ENCODE results near the gene NTRK1.

NTRK1 gene

DNA sequence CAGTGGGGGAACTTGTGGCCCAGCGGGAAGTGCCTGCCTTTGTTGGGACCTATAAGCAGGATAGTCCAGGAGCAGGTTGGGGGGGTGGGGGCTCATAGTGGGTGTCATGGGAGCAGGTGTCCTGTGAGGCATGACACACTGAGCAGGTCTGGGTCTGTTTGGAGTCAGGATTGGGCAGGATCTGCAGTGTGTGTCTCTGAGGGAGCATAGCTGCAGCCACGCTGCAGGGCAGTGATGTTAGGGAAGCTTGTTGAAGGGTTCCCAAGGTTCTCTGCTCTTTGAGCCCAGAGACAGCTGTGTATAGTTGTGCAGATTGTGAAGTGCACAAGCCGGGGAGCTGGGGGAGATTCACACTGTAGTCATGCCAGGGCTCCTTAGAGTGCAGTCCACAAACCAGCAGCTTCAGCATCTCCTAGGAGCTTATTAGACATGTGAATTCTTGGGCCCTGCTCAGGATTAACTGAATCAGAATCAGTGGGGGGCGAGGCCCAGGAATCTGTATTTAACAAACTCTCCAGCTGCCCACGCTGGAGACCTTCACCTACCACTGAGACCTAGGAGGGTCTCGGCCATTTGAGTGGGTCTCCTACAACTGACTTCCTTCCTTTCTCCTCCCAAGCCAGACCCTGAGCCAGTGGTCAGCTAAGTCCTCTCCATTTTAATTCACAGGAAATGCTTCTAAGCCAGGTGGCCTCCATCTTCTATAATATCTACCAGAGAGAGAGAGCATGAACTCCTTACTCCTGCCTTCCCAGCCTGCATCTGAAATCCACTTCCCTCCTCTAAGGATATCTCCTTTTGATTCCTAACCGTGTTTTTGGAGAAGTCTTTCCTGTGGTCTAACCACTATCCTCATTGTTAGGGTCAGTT, 12.8 kb upstream of the NTRK1 start:
- DNase-seq, result no peak
- TF ChIP-seq, protein P1, sequence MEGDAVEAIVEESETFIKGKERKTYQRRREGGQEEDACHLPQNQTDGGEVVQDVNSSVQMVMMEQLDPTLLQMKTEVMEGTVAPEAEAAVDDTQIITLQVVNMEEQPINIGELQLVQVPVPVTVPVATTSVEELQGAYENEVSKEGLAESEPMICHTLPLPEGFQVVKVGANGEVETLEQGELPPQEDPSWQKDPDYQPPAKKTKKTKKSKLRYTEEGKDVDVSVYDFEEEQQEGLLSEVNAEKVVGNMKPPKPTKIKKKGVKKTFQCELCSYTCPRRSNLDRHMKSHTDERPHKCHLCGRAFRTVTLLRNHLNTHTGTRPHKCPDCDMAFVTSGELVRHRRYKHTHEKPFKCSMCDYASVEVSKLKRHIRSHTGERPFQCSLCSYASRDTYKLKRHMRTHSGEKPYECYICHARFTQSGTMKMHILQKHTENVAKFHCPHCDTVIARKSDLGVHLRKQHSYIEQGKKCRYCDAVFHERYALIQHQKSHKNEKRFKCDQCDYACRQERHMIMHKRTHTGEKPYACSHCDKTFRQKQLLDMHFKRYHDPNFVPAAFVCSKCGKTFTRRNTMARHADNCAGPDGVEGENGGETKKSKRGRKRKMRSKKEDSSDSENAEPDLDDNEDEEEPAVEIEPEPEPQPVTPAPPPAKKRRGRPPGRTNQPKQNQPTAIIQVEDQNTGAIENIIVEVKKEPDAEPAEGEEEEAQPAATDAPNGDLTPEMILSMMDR (IDR thresholded peaks at IDR 0.05), result no peak
- H3K36me3 ChIP-seq, result no peaks in the 10 kb centered on the region
- H3K4me1 ChIP-seq, result peaks cover 0 to 24% (median 9%) of the 10 kb centered on the region in 4 donors
- no peaks in the 10 kb centered on the region for H3K9me3 ChIP-seq
- intact Hi-C loops (cut with DNase I; ENCODE audit: low total_unique reads), result no loop called here
- H3K4me3 ChIP-seq, result no peak overlapping the region
- peaks cover 0 to 87% of the 10 kb centered on the region in 2 donors for H3K27me3 ChIP-seq
- H3K27ac ChIP-seq, result no peak overlapping the region

DNA sequence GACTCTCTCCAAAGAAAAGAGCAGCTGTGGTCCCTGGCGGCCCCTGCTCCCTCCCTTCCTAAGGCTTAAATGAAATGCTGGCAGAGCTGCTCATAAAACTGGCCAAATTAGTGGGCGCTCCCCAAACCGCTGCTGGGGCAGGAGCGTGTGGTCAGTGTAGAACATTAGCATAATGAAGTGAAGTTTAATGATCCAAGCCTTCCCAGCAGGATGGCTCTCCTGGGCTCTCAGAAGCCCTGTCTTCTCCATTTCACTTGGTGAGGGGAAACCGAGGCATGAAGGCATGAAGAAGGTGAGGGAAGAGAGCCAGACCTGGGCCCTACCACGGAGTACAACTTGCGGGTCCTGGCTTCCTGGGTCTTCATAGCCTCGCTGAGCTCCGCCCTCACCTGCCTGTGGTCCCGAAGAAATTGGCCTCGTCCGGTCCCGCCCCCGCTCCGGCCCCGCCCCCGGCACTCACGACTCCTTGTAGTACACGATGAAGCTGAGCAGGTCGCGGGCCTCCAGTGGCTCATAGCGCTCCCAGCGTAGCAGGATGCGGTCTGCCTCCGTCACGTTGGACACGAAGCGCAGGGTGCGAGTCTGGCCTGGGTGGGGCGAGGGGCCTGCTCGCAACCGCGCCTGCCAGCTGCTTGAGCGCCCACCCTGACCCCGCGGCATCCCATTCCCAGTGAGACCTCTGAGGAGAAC, 12.1 kb upstream of the NTRK1 start:
- Histone ChIP-seq H3K36me3 (no peaks in the 10 kb centered on the region), H3K27ac (no peak overlapping the region), H3K4me3 (no peak overlapping the region), H3K27me3 (peaks cover 0 to 81% of the 10 kb centered on the region in 2 donors), H3K4me1 (peaks cover 0 to 24% (median 9%) of the 10 kb centered on the region in 4 donors), H3K9me3 (no peaks in the 10 kb centered on the region)
- TF ChIP-seq, protein P1 (IDR thresholded peaks at IDR 0.05), result no peak
- intact Hi-C loops (cut with DNase I; ENCODE audit: low total_unique reads), result no loop called here
- DNase-seq, result no peak

DNA sequence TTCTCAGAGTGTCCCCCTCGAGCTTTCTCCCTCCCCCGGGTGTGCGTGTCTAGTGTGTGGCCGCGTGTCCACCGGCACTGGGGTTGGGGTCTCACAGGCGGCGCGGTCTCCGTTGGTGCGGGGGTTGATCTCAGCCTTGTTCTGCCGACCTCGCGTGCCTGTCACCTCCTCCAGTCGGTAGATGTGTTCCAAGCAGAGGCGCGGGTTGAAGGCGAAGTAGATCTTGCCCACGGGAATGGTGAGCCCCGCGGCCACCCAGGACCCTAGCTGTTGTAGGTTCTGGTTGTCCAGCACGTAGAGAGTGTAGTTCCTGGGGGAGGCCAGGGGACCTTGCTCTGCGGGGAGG, 11.5 kb upstream of the NTRK1 start:
- H3K4me1 ChIP-seq, result peaks cover 0 to 24% (median 9%) of the 10 kb centered on the region in 4 donors
- H3K9me3 ChIP-seq, result no peaks in the 10 kb centered on the region
- H3K27ac ChIP-seq, result no peak overlapping the region
- TF ChIP-seq, protein P1 (IDR thresholded peaks at IDR 0.05), result no peak
- DNase-seq, result no peak
- no peak overlapping the region for H3K4me3 ChIP-seq
- H3K27me3 ChIP-seq, result peaks cover 0 to 81% of the 10 kb centered on the region in 2 donors
- H3K36me3 ChIP-seq, result no peaks in the 10 kb centered on the region
- intact Hi-C loops (cut with DNase I; ENCODE audit: low total_unique reads), result no loop called here

DNA sequence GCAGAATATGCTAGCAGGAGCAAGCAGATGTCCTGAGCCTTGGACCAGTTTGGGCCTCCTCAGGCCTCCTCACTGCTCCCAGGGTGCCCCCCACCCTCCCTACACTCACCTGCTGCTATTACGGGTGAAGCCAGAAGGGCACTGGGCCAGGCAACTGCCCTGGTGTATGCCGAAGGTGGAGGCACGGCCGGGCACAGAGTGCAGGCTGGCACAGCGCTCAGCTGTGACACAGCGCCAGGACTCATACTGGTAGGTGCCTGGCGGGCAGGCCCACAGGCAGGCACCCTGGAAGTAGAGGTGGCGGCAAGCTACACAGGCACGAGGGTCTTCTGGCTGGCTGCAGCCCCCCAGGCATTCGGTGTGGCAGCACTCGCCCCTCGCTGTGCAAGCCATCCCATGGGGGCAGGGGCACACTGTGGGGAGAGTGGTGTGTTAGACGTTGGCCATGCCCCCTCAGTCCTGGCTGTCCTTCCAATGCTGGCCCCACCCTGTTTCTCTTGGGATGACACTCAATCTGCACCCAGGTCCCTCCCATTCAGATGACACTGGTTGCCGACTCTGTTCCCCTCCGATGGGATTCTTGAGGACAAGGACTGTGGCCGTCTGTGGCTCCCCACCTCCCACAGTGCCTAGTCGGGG, 8.8 kb upstream of the NTRK1 start:
- intact Hi-C loops (cut with DNase I; ENCODE audit: low total_unique reads), result no loop called here
- H3K4me1 ChIP-seq, result peaks cover 0 to 15% (median 0%) of the 10 kb centered on the region in 4 donors
- TF ChIP-seq, protein P1 (IDR thresholded peaks at IDR 0.05), result no peak
- H3K27me3 ChIP-seq, result peaks cover 0 to 64% of the 10 kb centered on the region in 2 donors
- H3K36me3 ChIP-seq, result no peaks in the 10 kb centered on the region
- H3K4me3 ChIP-seq, result no peak overlapping the region
- no peak overlapping the region for H3K27ac ChIP-seq
- DNase-seq, result no peak
- H3K9me3 ChIP-seq, result no peaks in the 10 kb centered on the region

DNA sequence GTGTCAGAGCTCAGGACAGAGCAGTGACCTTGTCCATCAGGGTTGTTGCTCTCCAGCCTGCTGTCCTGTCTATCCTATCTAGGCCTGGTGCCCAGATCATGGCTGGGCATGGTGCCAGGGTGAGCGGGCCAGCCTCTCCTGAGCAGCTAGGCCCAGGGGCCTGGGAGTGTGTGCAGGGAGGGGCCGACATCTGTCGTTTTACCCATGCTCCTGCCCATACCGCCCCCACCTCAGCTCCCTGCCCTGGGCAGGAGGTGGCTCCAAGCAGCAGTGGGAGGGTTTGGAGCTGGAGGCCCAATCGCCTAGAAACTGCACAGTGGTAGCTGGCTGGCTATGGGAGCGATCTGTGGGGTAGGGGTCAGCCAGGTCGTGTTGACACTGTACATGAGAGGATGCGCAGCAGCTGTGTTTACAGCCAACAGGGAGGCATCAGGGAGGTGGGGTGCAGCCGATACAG, 8.2 kb upstream of the NTRK1 start:
- TF ChIP-seq, protein P1 (IDR thresholded peaks at IDR 0.05), result no peak
- H3K27ac ChIP-seq, result no peak overlapping the region
- H3K4me3 ChIP-seq, result no peak overlapping the region
- H3K4me1 ChIP-seq, result peaks cover 0 to 15% (median 0%) of the 10 kb centered on the region in 4 donors
- H3K36me3 ChIP-seq, result no peaks in the 10 kb centered on the region
- DNase-seq, result no peak
- intact Hi-C loops (cut with DNase I; ENCODE audit: low total_unique reads), result no loop called here
- H3K27me3 ChIP-seq, result peaks cover 0 to 62% of the 10 kb centered on the region in 2 donors
- no peaks in the 10 kb centered on the region for H3K9me3 ChIP-seq
